Measurements from ENCODE around the gene FCN1.
"Not testable (repeated sequence)": the region's sequence is repeated elsewhere in the genome, so short reads cannot be mapped to it uniquely, and the experiment has no call there.

The FCN1 gene

GRCh38 chr9:134877541-134877940 is 40.2 kb downstream of the FCN1 start:
- no peak for DNase-seq (ENCODE audit: low read depth, low spot score)

GRCh38 chr9:134875371-134875770 is 42.3 kb downstream of the FCN1 start:
- DNase-seq (ENCODE audit: low read depth, low spot score), result no peak

GRCh38 chr9:134872482-134873231 is 45.1 kb downstream of the FCN1 start:
- DNase-seq (ENCODE audit: low read depth, low spot score), result no peak

- DNase-seq (ENCODE audit: low read depth, low spot score), result no peak
Measured at GRCh38 chr9:134871697-134872340, 45.9 kb downstream of the FCN1 start.

- DNase-seq (ENCODE audit: low read depth, low spot score), result no peak
Measured at GRCh38 chr9:134870746-134871662, 46.7 kb downstream of the FCN1 start.

GRCh38 chr9:134870301-134870694 is 47.4 kb downstream of the FCN1 start:
- DNase-seq (ENCODE audit: low read depth, low spot score), result no peak

GRCh38 chr9:134869554-134870300 is 48.0 kb downstream of the FCN1 start:
- no peak for DNase-seq (ENCODE audit: low read depth, low spot score)

GRCh38 chr9:134868751-134869553 is 48.8 kb downstream of the FCN1 start:
- DNase-seq (ENCODE audit: low read depth, low spot score), result no peak

GRCh38 chr9:134867917-134868750 is 49.6 kb downstream of the FCN1 start:
- DNase-seq (ENCODE audit: low read depth, low spot score), result no peak

GRCh38 chr9:134864821-134865190 is 52.9 kb downstream of the FCN1 start:
- no peak for DNase-seq (ENCODE audit: low read depth, low spot score)

- DNase-seq (ENCODE audit: low read depth, low spot score), result peak; percentile 37
Measured at GRCh38 chr9:134863941-134864820, 53.5 kb downstream of the FCN1 start.

GRCh38 chr9:134863306-134863902 is 54.3 kb downstream of the FCN1 start:
- DNase-seq (ENCODE audit: low read depth, low spot score), result no peak

- DNase-seq (ENCODE audit: low read depth, low spot score), result no peak
Measured at GRCh38 chr9:134861595-134862334, 55.9 kb downstream of the FCN1 start.

GRCh38 chr9:134860510-134860909 is 57.2 kb downstream of the FCN1 start:
- DNase-seq (ENCODE audit: low read depth, low spot score), result no peak

GRCh38 chr9:134858051-134858841 is 59.5 kb downstream of the FCN1 start:
- DNase-seq (ENCODE audit: low read depth, low spot score), result no peak

GRCh38 chr9:134857451-134857850 is 60.3 kb downstream of the FCN1 start:
- not testable (repeated sequence) for DNase-seq (ENCODE audit: low read depth, low spot score)

GRCh38 chr9:134855900-134856377 is 61.8 kb downstream of the FCN1 start:
- no peak for DNase-seq (ENCODE audit: low read depth, low spot score)

Data from ELF-1 (cell line).